Measurements from ENCODE around the gene ZBTB46.

DNA sequence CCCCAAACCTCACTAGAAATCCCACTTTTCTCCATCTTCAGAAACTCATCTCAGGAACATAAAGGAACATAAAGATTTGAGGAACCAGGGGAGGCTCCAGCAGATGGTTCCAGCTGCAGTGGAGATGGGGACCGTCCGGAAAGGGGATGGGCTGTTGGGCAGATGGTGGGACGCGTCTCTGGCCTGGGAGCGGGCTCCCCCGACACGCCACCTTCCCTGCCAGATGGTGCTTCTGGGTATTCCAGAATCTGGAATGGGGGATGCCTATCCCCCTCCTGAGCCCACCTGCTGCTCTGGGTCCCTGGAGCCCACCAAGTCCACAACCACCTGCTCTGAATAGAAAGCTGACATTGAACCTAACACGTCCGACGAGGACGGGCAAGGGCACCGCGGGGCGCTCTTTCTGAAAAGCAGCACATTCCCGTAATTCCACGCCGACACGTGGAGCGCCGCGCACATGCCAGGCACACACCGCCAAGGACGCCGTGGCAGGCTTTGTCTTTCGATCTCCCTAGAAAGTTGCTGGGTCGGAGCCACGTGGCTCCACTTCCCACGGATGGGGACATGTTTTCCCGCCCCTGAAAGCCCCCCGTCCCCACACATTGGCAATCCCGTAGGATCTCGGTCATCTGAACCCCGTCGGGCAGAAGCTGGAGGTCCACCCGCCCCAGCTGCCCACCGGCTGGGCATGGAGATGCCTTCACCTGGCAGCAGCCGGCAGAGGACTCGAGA, 64.2 kb downstream of the ZBTB46 start:
- TF ChIP-seq, protein P1, sequence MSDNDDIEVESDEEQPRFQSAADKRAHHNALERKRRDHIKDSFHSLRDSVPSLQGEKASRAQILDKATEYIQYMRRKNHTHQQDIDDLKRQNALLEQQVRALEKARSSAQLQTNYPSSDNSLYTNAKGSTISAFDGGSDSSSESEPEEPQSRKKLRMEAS (CRISPR knock-in tag; IDR thresholded peaks at IDR 0.05), result no peak
- TF ChIP-seq GABPB1 (CRISPR knock-in tag; IDR thresholded peaks at IDR 0.05) (no peak), CREB1 (CRISPR knock-in tag; IDR thresholded peaks at IDR 0.05) (no peak), TCF7 (CRISPR knock-in tag; IDR thresholded peaks at IDR 0.05; ENCODE audit: low read depth) (no peak), CREM (CRISPR knock-in tag; IDR thresholded peaks at IDR 0.05) (no peak), TP53 (CRISPR knock-in tag; IDR thresholded peaks at IDR 0.05) (no peak), PRRX2 (CRISPR knock-in tag; IDR thresholded peaks at IDR 0.05) (no peak), ZNF219 (CRISPR knock-in tag; IDR thresholded peaks at IDR 0.05; ENCODE audit: borderline replicate concordance) (no peak)
- TF ChIP-seq, protein P2, sequence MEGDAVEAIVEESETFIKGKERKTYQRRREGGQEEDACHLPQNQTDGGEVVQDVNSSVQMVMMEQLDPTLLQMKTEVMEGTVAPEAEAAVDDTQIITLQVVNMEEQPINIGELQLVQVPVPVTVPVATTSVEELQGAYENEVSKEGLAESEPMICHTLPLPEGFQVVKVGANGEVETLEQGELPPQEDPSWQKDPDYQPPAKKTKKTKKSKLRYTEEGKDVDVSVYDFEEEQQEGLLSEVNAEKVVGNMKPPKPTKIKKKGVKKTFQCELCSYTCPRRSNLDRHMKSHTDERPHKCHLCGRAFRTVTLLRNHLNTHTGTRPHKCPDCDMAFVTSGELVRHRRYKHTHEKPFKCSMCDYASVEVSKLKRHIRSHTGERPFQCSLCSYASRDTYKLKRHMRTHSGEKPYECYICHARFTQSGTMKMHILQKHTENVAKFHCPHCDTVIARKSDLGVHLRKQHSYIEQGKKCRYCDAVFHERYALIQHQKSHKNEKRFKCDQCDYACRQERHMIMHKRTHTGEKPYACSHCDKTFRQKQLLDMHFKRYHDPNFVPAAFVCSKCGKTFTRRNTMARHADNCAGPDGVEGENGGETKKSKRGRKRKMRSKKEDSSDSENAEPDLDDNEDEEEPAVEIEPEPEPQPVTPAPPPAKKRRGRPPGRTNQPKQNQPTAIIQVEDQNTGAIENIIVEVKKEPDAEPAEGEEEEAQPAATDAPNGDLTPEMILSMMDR (IDR thresholded peaks at IDR 0.05), result no peak
- TF ChIP-seq, protein P3, sequence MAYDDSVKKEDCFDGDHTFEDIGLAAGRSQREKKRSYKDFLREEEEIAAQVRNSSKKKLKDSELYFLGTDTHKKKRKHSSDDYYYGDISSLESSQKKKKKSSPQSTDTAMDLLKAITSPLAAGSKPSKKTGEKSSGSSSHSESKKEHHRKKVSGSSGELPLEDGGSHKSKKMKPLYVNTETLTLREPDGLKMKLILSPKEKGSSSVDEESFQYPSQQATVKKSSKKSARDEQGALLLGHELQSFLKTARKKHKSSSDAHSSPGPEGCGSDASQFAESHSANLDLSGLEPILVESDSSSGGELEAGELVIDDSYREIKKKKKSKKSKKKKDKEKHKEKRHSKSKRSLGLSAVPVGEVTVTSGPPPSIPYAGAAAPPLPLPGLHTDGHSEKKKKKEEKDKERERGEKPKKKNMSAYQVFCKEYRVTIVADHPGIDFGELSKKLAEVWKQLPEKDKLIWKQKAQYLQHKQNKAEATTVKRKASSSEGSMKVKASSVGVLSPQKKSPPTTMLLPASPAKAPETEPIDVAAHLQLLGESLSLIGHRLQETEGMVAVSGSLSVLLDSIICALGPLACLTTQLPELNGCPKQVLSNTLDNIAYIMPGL (CRISPR knock-in tag; IDR thresholded peaks at IDR 0.05), result no peak
- TF ChIP-seq, protein P4, sequence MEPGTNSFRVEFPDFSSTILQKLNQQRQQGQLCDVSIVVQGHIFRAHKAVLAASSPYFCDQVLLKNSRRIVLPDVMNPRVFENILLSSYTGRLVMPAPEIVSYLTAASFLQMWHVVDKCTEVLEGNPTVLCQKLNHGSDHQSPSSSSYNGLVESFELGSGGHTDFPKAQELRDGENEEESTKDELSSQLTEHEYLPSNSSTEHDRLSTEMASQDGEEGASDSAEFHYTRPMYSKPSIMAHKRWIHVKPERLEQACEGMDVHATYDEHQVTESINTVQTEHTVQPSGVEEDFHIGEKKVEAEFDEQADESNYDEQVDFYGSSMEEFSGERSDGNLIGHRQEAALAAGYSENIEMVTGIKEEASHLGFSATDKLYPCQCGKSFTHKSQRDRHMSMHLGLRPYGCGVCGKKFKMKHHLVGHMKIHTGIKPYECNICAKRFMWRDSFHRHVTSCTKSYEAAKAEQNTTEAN (CRISPR knock-in tag; IDR thresholded peaks at IDR 0.05), result no peak
- TF ChIP-seq, protein P5, sequence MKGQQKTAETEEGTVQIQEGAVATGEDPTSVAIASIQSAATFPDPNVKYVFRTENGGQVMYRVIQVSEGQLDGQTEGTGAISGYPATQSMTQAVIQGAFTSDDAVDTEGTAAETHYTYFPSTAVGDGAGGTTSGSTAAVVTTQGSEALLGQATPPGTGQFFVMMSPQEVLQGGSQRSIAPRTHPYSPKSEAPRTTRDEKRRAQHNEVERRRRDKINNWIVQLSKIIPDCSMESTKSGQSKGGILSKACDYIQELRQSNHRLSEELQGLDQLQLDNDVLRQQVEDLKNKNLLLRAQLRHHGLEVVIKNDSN (CRISPR knock-in tag; IDR thresholded peaks at IDR 0.05), result no peak
- TF ChIP-seq, protein P6, sequence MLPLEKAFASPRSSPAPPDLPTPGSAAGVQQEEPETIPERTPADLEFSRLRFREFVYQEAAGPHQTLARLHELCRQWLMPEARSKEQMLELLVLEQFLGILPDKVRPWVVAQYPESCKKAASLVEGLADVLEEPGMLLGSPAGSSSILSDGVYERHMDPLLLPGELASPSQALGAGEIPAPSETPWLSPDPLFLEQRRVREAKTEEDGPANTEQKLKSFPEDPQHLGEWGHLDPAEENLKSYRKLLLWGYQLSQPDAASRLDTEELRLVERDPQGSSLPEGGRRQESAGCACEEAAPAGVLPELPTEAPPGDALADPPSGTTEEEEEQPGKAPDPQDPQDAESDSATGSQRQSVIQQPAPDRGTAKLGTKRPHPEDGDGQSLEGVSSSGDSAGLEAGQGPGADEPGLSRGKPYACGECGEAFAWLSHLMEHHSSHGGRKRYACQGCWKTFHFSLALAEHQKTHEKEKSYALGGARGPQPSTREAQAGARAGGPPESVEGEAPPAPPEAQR (CRISPR knock-in tag; IDR thresholded peaks at IDR 0.05), result no peak
